ENCODE results near the gene CREB5. TPM values are rescaled to one million over a fixed set of nuclear protein-coding genes. Genes with fewer than 3 reads are reported as not detected.

Gene CREB5
- total RNA-seq, 4 donors from 2014 or later: 16.8 to 22.4 (median 20.9) TPM

DNA sequence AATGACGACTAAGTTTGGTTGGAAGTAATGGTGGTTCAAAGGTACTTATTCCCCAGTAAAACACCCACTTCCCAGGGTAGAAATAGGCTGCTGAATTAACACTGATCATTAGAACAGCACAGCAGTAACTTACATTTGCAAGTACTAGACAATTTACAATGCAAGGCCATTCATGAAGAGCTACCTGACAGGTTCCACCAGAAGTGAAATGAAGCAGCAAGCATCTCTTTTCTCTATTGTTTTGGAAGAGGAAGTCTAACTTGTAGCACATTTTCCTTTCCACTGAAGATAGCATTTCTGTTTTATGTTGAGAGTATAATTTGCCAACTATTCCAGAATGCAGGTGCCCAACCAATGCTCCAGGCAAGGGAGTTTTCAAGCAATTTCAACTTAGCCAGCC is 145.9 kb downstream of the CREB5 start:
- no peaks in the 10 kb centered on the region for H3K9me3 ChIP-seq
- TF ChIP-seq EP300 (IDR thresholded peaks at IDR 0.05) (no peak), POLR2A (IDR thresholded peaks at IDR 0.05) (no peak)
- TF ChIP-seq, protein P1, sequence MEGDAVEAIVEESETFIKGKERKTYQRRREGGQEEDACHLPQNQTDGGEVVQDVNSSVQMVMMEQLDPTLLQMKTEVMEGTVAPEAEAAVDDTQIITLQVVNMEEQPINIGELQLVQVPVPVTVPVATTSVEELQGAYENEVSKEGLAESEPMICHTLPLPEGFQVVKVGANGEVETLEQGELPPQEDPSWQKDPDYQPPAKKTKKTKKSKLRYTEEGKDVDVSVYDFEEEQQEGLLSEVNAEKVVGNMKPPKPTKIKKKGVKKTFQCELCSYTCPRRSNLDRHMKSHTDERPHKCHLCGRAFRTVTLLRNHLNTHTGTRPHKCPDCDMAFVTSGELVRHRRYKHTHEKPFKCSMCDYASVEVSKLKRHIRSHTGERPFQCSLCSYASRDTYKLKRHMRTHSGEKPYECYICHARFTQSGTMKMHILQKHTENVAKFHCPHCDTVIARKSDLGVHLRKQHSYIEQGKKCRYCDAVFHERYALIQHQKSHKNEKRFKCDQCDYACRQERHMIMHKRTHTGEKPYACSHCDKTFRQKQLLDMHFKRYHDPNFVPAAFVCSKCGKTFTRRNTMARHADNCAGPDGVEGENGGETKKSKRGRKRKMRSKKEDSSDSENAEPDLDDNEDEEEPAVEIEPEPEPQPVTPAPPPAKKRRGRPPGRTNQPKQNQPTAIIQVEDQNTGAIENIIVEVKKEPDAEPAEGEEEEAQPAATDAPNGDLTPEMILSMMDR (IDR thresholded peaks at IDR 0.05): no peak
- no peaks in the 10 kb centered on the region for H3K27me3 ChIP-seq
- H3K27ac ChIP-seq: no peak overlapping the region
- DNase-seq (ENCODE audit: low spot score in 2 of 2): no peak
- 50 to 71% methylated on average over 1 of the region's 1 CpG for WGBS, 2 donors
- no peaks in the 10 kb centered on the region for H3K36me3 ChIP-seq
- peaks cover 0 to 16% (median 0%) of the 10 kb centered on the region in 4 donors for H3K4me1 ChIP-seq
- no peak overlapping the region for H3K4me3 ChIP-seq

DNA sequence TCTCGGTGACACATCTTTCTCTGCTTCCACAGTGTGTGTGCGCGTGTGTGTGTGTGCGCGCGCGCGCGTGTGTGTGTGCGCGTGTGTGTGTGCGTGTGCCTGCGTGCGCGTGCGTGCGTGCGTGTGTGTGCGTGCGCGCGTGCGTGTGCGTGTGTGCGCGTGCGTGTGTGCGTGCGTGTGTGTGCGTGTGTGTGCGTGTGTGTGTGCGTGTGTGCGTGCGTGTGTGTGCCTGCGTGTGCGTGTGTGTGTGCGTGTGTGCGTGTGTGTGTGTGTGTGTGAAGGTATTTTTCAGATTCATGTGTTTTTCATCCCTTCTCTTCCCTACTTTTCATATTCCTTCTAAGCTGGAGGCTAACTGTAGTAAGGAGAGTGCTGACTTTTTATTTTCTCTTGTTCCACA is 148.4 kb downstream of the CREB5 start:
- Histone ChIP-seq H3K4me3 (no peak overlapping the region), H3K4me1 (no peaks in the 10 kb centered on the region), H3K27ac (no peak overlapping the region), H3K27me3 (no peaks in the 10 kb centered on the region), H3K36me3 (no peaks in the 10 kb centered on the region), H3K9me3 (no peaks in the 10 kb centered on the region)
- 52 to 78% methylated on average over 14 to 37 of the region's 38 CpGs for WGBS, 2 donors
- no peak for TF ChIP-seq EP300 (IDR thresholded peaks at IDR 0.05)
- TF ChIP-seq, protein P1 (IDR thresholded peaks at IDR 0.05): no peak
- DNase-seq (ENCODE audit: low spot score in 2 of 2): no peak

- TF ChIP-seq, protein P1 (IDR thresholded peaks at IDR 0.05): no peak
- TF ChIP-seq EP300 (IDR thresholded peaks at IDR 0.05): no peak
- TF ChIP-seq POLR2A (IDR thresholded peaks at IDR 0.05): no peak
These were observed 151.7 kb downstream of the CREB5 start for GRCh38 chr7:28564033-28564432.

GRCh38 chr7:28564755-28565374 is 152.5 kb downstream of the CREB5 start:
- Histone ChIP-seq H3K4me3 (no peak overlapping the region), H3K9me3 (no peaks in the 10 kb centered on the region), H3K27ac (no peak overlapping the region), H3K36me3 (no peaks in the 10 kb centered on the region), H3K27me3 (no peaks in the 10 kb centered on the region), H3K4me1 (no peaks in the 10 kb centered on the region)
- TF ChIP-seq POLR2A (IDR thresholded peaks at IDR 0.05): no peak
- TF ChIP-seq, protein P1 (IDR thresholded peaks at IDR 0.05): no peak
- TF ChIP-seq EP300 (IDR thresholded peaks at IDR 0.05): no peak
- WGBS, 2 donors: 76 to 81% methylated on average over 4 of the region's 4 CpGs
- no peak for DNase-seq (ENCODE audit: low spot score in 2 of 2)

More at GRCh38 chr7:28564033-28564432, 151.7 kb downstream of the CREB5 start:
- Histone ChIP-seq H3K36me3 (no peaks in the 10 kb centered on the region), H3K27ac (no peak overlapping the region), H3K9me3 (no peaks in the 10 kb centered on the region), H3K4me3 (no peak overlapping the region), H3K4me1 (no peaks in the 10 kb centered on the region), H3K27me3 (no peaks in the 10 kb centered on the region)
- DNase-seq (ENCODE audit: low spot score in 2 of 2): no peak
- 86 to 87% methylated on average over 3 of the region's 3 CpGs for WGBS, 2 donors

- 45 to 58% methylated on average over 1 of the region's 1 CpG for WGBS, 2 donors
These were observed 153.7 kb downstream of the CREB5 start for GRCh38 chr7:28565980-28566379.

More at GRCh38 chr7:28565980-28566379, 153.7 kb downstream of the CREB5 start:
- Histone ChIP-seq H3K4me1 (no peaks in the 10 kb centered on the region), H3K27ac (no peak overlapping the region), H3K9me3 (no peaks in the 10 kb centered on the region), H3K4me3 (no peak overlapping the region), H3K27me3 (no peaks in the 10 kb centered on the region), H3K36me3 (no peaks in the 10 kb centered on the region)
- no peak for DNase-seq (ENCODE audit: low spot score in 2 of 2)
- TF ChIP-seq, protein P1 (IDR thresholded peaks at IDR 0.05): no peak
- TF ChIP-seq EP300 (IDR thresholded peaks at IDR 0.05): no peak
- no peak for TF ChIP-seq POLR2A (IDR thresholded peaks at IDR 0.05)
